IMR-90 (cell line): ENCODE results near the gene IL1RAPL1. TPM values are rescaled to one million over a fixed set of nuclear protein-coding genes. Genes with fewer than 3 reads are reported as not detected.

ENCODE experiments used
- ATAC-seq: fragments of 200-7000 bp; cut with Tn5 transposase; 2 replicates; pipeline ENCODE4 v1.9.1; 2020; ENCODE audit warnings: low read depth, mild to moderate bottlenecking, moderate library complexity
- BruUV-seq: library from RNA; stranded (reverse); fragments of 400-500 nt; replicated peaks from 2 replicates; lab custom pipeline; 2021; lab: Mats Ljungman, UMichigan
- CTCF ChIA-PET: fragments of 300-600 bp; formaldehyde crosslinking; extraction: SDS; loops from one replicate; lab custom pipeline; 2021; ENCODE audit warnings: antibody characterized with exemption; lab: Yijun Ruan, JAX
- POLR2A ChIA-PET: fragments of 300-600 bp; sonication (Branson Sonifier 250); formaldehyde crosslinking; loops from one replicate; lab custom pipeline; 2022; ENCODE audit warnings: antibody characterized with exemption; ENCODE audit not compliant: unreplicated experiment; lab: Charles Lee
- DNase-seq: peaks from one replicate; pipeline ENCODE4 v3.0.0; 2013
- H2AFZ ChIP-seq: replicated peaks from 2 replicates; pipeline ENCODE3; 2013; ENCODE audit warnings: low read length, mild to moderate bottlenecking; ENCODE audit not compliant: poor library complexity
- H2AK5ac ChIP-seq: 2 replicates; pipeline ENCODE4 v1.6.1; 2013; ENCODE audit warnings: low read depth, low read length, inconsistent platforms
- H2AK9ac ChIP-seq: replicated peaks from 2 replicates; pipeline ENCODE3; 2013; ENCODE audit warnings: mild to moderate bottlenecking, low read depth, low read length, moderate library complexity; ENCODE audit not compliant: poor library complexity
- H2BK120ac ChIP-seq: 2 replicates; pipeline ENCODE4 v1.6.1; 2013; ENCODE audit warnings: low read depth, low read length, inconsistent platforms
- H2BK15ac ChIP-seq: 3 replicates; pipeline ENCODE4 v1.6.1; 2013; ENCODE audit warnings: low read depth, low read length, inconsistent platforms
- H2BK20ac ChIP-seq: 2 replicates; pipeline ENCODE4 v1.6.1; 2013; ENCODE audit warnings: low read depth, mild to moderate bottlenecking, inconsistent platforms, low read length, moderate library complexity
- H2BK5ac ChIP-seq: 2 replicates; pipeline ENCODE4 v1.6.1; 2013; ENCODE audit warnings: mild to moderate bottlenecking, low read depth, low read length, inconsistent platforms; ENCODE audit not compliant: poor library complexity, severe bottlenecking
- H3K14ac ChIP-seq: replicated peaks from 2 replicates; pipeline ENCODE4 v1.6.1; 2013; ENCODE audit warnings: low read depth, low read length, inconsistent platforms
- H3K18ac ChIP-seq: 2 replicates; pipeline ENCODE4 v1.6.1; 2013; ENCODE audit warnings: low read depth, low read length, control low read depth
- H3K23ac ChIP-seq: 2 replicates; pipeline ENCODE4 v1.6.1; 2013; ENCODE audit warnings: low read depth, low read length, inconsistent platforms
- H3K27ac ChIP-seq: 2 replicates; pipeline ENCODE4 v1.5.1; 2013; ENCODE audit warnings: mild to moderate bottlenecking, control low read depth, low read length; ENCODE audit not compliant: insufficient read depth
- H3K27me3 ChIP-seq: 2 replicates; pipeline ENCODE4 v1.6.1; 2013; ENCODE audit warnings: low read length; ENCODE audit not compliant: control insufficient read depth, insufficient read depth
- H3K36me3 ChIP-seq: 2 replicates; pipeline ENCODE4 v1.6.1; 2013; ENCODE audit warnings: low read length, mixed read lengths; ENCODE audit not compliant: control insufficient read depth, insufficient read depth
- H3K4ac ChIP-seq: 2 replicates; pipeline ENCODE4 v1.6.1; 2013; ENCODE audit warnings: low read depth, low read length, inconsistent platforms
- H3K4me1 ChIP-seq: 2 replicates; pipeline ENCODE4 v1.6.1; 2013; ENCODE audit warnings: low read length, mixed read lengths; ENCODE audit not compliant: control insufficient read depth, insufficient read depth
- H3K4me2 ChIP-seq: 2 replicates; pipeline ENCODE4 v1.6.1; 2013; ENCODE audit warnings: low read depth, mild to moderate bottlenecking, control low read depth, low read length, moderate library complexity
- H3K4me3 ChIP-seq: 2 replicates; pipeline ENCODE4 v1.5.1; 2013; ENCODE audit warnings: low read depth, mild to moderate bottlenecking, control low read depth, low read length, moderate library complexity; ENCODE audit not compliant: insufficient read depth
- H3K56ac ChIP-seq: 2 replicates; pipeline ENCODE4 v1.6.1; 2013; ENCODE audit warnings: low read length, inconsistent platforms; ENCODE audit not compliant: insufficient read depth; ENCODE audit errors: extremely low read depth
- H3K79me1 ChIP-seq, 2 experiments: 2 replicates each; pipeline ENCODE4 v1.6.1; 2013; ENCODE audit warnings: low read length in 2 of 2, inconsistent platforms in 1 of 2, low read depth in 1 of 2
- H3K9ac ChIP-seq: 2 replicates; pipeline ENCODE4 v1.6.1; 2013; ENCODE audit warnings: low read depth, low read length, control low read depth
- H3K9me1 ChIP-seq: 2 replicates; pipeline ENCODE4 v1.6.1; 2013; ENCODE audit warnings: low read length, inconsistent platforms; ENCODE audit not compliant: insufficient read depth
- H3K9me3 ChIP-seq: 2 replicates; pipeline ENCODE4 v1.6.1; 2013; ENCODE audit warnings: low read length; ENCODE audit not compliant: control insufficient read depth, insufficient read depth
- H4K20me1 ChIP-seq: 2 replicates; pipeline ENCODE4 v1.6.1; 2013; ENCODE audit warnings: low read length, inconsistent platforms; ENCODE audit not compliant: insufficient read depth
- H4K5ac ChIP-seq: 2 replicates; pipeline ENCODE4 v1.6.1; 2013; ENCODE audit warnings: mild to moderate bottlenecking, low read depth, low read length, control low read depth
- H4K8ac ChIP-seq, 2 experiments: 2 replicates each; pipeline ENCODE4 v1.6.1; 2013; ENCODE audit warnings: low read depth in 2 of 2, low read length in 2 of 2, control low read depth in 1 of 2, inconsistent platforms in 1 of 2
- H4K91ac ChIP-seq: 2 replicates; pipeline ENCODE4 v1.6.1; 2013; ENCODE audit warnings: low read depth, low read length, inconsistent platforms; ENCODE audit not compliant: insufficient read depth
- BHLHE40 ChIP-seq: fragments of 150-350 bp; IDR thresholded peaks from 2 replicates; pipeline ENCODE4 v1.6.1; 2016; ENCODE audit warnings: mild to moderate bottlenecking, low read depth, low read length
- CEBPB ChIP-seq: IDR thresholded peaks from 2 replicates; pipeline ENCODE4 v1.6.1; 2012; ENCODE audit warnings: low read depth, low read length, improper control_type of control experiment
- CHD1 ChIP-seq: IDR thresholded peaks from 2 replicates; pipeline ENCODE4 v1.6.1; 2012; ENCODE audit warnings: low read depth, low read length, improper control_type of control experiment
- CTCF ChIP-seq: conservative IDR thresholded peaks from 2 replicates; pipeline ENCODE4 v1.5.1; 2012; ENCODE audit warnings: mild to moderate bottlenecking, low read depth, low read length, improper control_type of control experiment
- ELK1 ChIP-seq: fragments of 150-350 bp; IDR thresholded peaks from 2 replicates; pipeline ENCODE4 v1.6.1; 2016; ENCODE audit warnings: low read depth, mild to moderate bottlenecking, low read length, moderate library complexity, borderline replicate concordance
- FOS ChIP-seq: fragments of 150-350 bp; IDR thresholded peaks from 2 replicates; pipeline ENCODE4 v1.6.1; 2016; ENCODE audit warnings: low read depth, low read length
- MAFK ChIP-seq: IDR thresholded peaks from 2 replicates; pipeline ENCODE4 v1.6.1; 2012; ENCODE audit warnings: low read depth, low read length, improper control_type of control experiment
- MAZ ChIP-seq: IDR thresholded peaks from 2 replicates; pipeline ENCODE4 v1.6.1; 2012; ENCODE audit warnings: low read depth, mild to moderate bottlenecking, low read length, improper control_type of control experiment, moderate library complexity, borderline replicate concordance
- MXI1 ChIP-seq: IDR thresholded peaks from 2 replicates; pipeline ENCODE4 v1.6.1; 2012; ENCODE audit warnings: low read depth, mild to moderate bottlenecking, low read length, moderate library complexity, borderline replicate concordance
- NFE2L2 ChIP-seq: fragments of 150-350 bp; IDR thresholded peaks from 2 replicates; pipeline ENCODE4 v1.6.1; 2016; ENCODE audit warnings: low read depth, mild to moderate bottlenecking, low read length
- POLR2A ChIP-seq: IDR thresholded peaks from 2 replicates; pipeline ENCODE4 v1.6.1; 2012; ENCODE audit warnings: mild to moderate bottlenecking, low read depth, low read length
- RAD21 ChIP-seq: IDR thresholded peaks from 2 replicates; pipeline ENCODE4 v1.6.1; 2012; ENCODE audit warnings: low read length, improper control_type of control experiment
- RCOR1 ChIP-seq: IDR thresholded peaks from 2 replicates; pipeline ENCODE4 v1.6.1; 2012; ENCODE audit warnings: mild to moderate bottlenecking, low read length, improper control_type of control experiment; ENCODE audit not compliant: insufficient replicate concordance
- RFX5 ChIP-seq: IDR thresholded peaks from 2 replicates; pipeline ENCODE4 v1.8.0; 2012; ENCODE audit warnings: low read depth, mild to moderate bottlenecking, low read length, moderate library complexity
- SMC3 ChIP-seq: fragments of 150-350 bp; IDR thresholded peaks from 2 replicates; pipeline ENCODE4 v1.6.1; 2016; ENCODE audit warnings: low read depth, mild to moderate bottlenecking, antibody characterized with exemption, low read length, moderate library complexity
- WGBS, 2 experiments: methylation state at CpG; one replicate each; pipeline versions ENCODE4 v1.1.5 to v1.1.7; 2013; ENCODE audit warnings: missing lambda C conversion rate in 2 of 2; ENCODE audit not compliant: insufficient read length in 1 of 2; ENCODE audit errors: extremely low coverage in 2 of 2; 5-methylcytosine and 5-hydroxymethylcytosine counted together
- dilution Hi-C: fragments of 300-500 bp; cut with HindIII; formaldehyde crosslinking; loops from one replicate; pipeline ENCODE4 v1.14.3; 2018; ENCODE audit warnings: low sequenced_read_pairs; ENCODE audit not compliant: unreplicated experiment
- in situ Hi-C: fragments of 300-500 bp; cut with MboI; formaldehyde crosslinking; loops from 3 replicates; pipeline ENCODE4 v1.14.3; 2019; ENCODE audit warnings: low sequenced_read_pairs, inconsistent platforms, mixed read lengths
- intact Hi-C: fragments of 100-400 bp; cut with micrococcal nuclease; formaldehyde crosslinking; loops from 2 replicates; pipeline ENCODE4 v1.10.0; 2022
- polyA plus RNA-seq, 3 experiments: library from polyadenylated mRNA; depleted of rRNA; stranded (reverse); fragments of >200 nt; gene quantifications; 2 replicates each; pipeline ENCODE4 v1.2.3, GENCODE V29; 2012; ENCODE audit warnings: low replicate concordance in 1 of 3
- total RNA-seq: library from RNA; depleted of rRNA; stranded (reverse); fragments of >200 nt; gene quantifications from 2 replicates; pipeline ENCODE4 v1.2.3, GENCODE V29; 2012
- TF ChIP-seq, protein P1 (sequence below): fragments of 150-350 bp; IDR thresholded peaks from 2 replicates; pipeline ENCODE4 v1.6.1; 2017; ENCODE audit warnings: mild to moderate bottlenecking, antibody characterized with exemption, low read length, low read depth

The IL1RAPL1 gene
- total and polyA plus RNA-seq, 2 of the 4 experiments (the other 2 are of a cell fraction), result 1.5 to 9.0 TPM

DNA sequence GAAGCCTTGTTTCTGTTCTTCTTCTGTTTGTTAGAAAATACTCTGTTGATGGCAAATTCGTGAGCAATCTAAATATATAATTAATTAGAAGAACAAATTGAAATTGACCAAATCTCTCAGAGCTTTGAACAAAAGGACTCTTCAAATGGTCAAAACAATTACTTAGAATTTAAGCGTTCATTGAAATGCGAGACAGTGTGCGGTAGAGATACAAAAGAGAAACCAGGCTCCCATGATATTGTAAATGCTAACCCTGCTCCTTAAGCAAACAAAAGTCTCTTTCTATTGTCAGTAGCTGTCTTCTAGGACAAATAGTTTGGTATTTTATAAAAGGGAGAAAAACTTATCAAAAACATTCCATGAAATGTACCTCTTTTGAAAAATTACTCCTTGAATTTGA, 1174.8 kb downstream of the IL1RAPL1 start:
- no peak overlapping the region for H4K8ac ChIP-seq
- no peaks in the 10 kb centered on the region for H4K20me1 ChIP-seq
- in situ Hi-C loops (no loop called here), dilution Hi-C loops (no loop called here), intact Hi-C loops (no loop called here)
- no peak overlapping the region for H3K4me2 ChIP-seq
- H2AK5ac ChIP-seq, result no peak overlapping the region
- TF ChIP-seq CEBPB, result no peak
- TF ChIP-seq CHD1, result no peak
- TF ChIP-seq, protein P1, sequence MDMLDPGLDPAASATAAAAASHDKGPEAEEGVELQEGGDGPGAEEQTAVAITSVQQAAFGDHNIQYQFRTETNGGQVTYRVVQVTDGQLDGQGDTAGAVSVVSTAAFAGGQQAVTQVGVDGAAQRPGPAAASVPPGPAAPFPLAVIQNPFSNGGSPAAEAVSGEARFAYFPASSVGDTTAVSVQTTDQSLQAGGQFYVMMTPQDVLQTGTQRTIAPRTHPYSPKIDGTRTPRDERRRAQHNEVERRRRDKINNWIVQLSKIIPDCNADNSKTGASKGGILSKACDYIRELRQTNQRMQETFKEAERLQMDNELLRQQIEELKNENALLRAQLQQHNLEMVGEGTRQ, result no peak
- TF ChIP-seq RAD21, result no peak
- no peak for TF ChIP-seq NFE2L2
- no peak for TF ChIP-seq MAZ
- no peak for TF ChIP-seq CTCF
- TF ChIP-seq MXI1, result no peak
- TF ChIP-seq RCOR1, result no peak
- TF ChIP-seq SMC3, result no peak
- TF ChIP-seq BHLHE40, result no peak
- TF ChIP-seq MAFK, result no peak
- no peak for TF ChIP-seq ELK1
- TF ChIP-seq RFX5, result no peak
- TF ChIP-seq FOS, result no peak
- TF ChIP-seq POLR2A, result no peak
- H3K9ac ChIP-seq, result no peak overlapping the region
- CTCF ChIA-PET, result interaction anchor here (0.7 kb wide), 1 partner anchor 14 kb away, joined by 3 read pairs; no protein-coding TSS in a partner anchor
- no peak for DNase-seq
- no peak overlapping the region for H3K4ac ChIP-seq
- H2BK15ac ChIP-seq, result no peak overlapping the region
- H3K23ac ChIP-seq, result no peak overlapping the region
- H2AFZ ChIP-seq, result no peak overlapping the region
- H3K56ac ChIP-seq, result no peak overlapping the region
- H4K5ac ChIP-seq, result no peak overlapping the region
- H3K4me3 ChIP-seq, result no peak overlapping the region
- H4K91ac ChIP-seq, result no peak overlapping the region
- H2BK120ac ChIP-seq, result no peak overlapping the region
- POLR2A ChIA-PET, result no interaction called here
- no peak overlapping the region for H3K14ac ChIP-seq
- no peak for ATAC-seq
- no peaks in the 10 kb centered on the region for H3K9me3 ChIP-seq
- H3K27me3 ChIP-seq, result no peaks in the 10 kb centered on the region
- no CpG with 5 or more reads among the region's 4 CpGs for WGBS, 2 experiments
- no TSS peak for BruUV-seq
- no peak overlapping the region for H2BK5ac ChIP-seq
- H3K4me1 ChIP-seq, result no peaks in the 10 kb centered on the region
- no peaks in the 10 kb centered on the region for H3K79me1 ChIP-seq
- H3K36me3 ChIP-seq, result no peaks in the 10 kb centered on the region
- no peak overlapping the region for H2BK20ac ChIP-seq
- no peak overlapping the region for H3K27ac ChIP-seq
- H3K18ac ChIP-seq, result no peak overlapping the region
- H2AK9ac ChIP-seq, result no peak overlapping the region
- no peaks in the 10 kb centered on the region for H3K9me1 ChIP-seq
